CD4-positive, alpha-beta T cell (primary cell): ENCODE data around the gene APLN. TPM values are rescaled to one million over a fixed set of nuclear protein-coding genes. Genes with fewer than 3 reads are reported as not detected.

Experiments used
- ATAC-seq: fragments of 200-7000 bp; cut with Tn5 transposase; one replicate; pipeline ENCODE4 v1.10.0; 2022; ENCODE audit warnings: mild to moderate bottlenecking; ENCODE audit not compliant: poor library complexity
- CTCF ChIA-PET: fragments of 350-600 bp; sonication (Branson Sonifier 250); formaldehyde crosslinking; loops from one replicate; lab custom pipeline; 2021; ENCODE audit warnings: antibody characterized with exemption, inconsistent platforms; lab: Charles Lee
- POLR2A ChIA-PET: fragments of 350-600 bp; sonication (Branson Sonifier 250); formaldehyde crosslinking; loops from one replicate; lab custom pipeline; 2021; ENCODE audit warnings: antibody characterized with exemption, inconsistent platforms; lab: Charles Lee
- DNase-seq, 14 experiments: peaks; one replicate each; pipeline ENCODE4 v3.0.0-alpha.2; 2013 to 2020; ENCODE audit warnings: mixed read lengths in 2 of 14
- H3K27ac ChIP-seq, 2 donors: one replicate each; pipeline versions ENCODE4 v1.5.1 to v1.7.0; 2013; ENCODE audit warnings: low read length in 2 of 2, low read depth in 1 of 2, mild to moderate bottlenecking in 1 of 2
- H3K27me3 ChIP-seq, 2 experiments: 1 replicate in 1 of 2; 2 replicates in 1 of 2; pipeline versions ENCODE4 v1.6.1 to v1.7.0; 2013; ENCODE audit warnings: low read length in 2 of 2, control low read depth in 1 of 2, mild to moderate bottlenecking in 1 of 2, moderate library complexity in 1 of 2; ENCODE audit not compliant: insufficient read depth in 2 of 2, control insufficient read depth in 1 of 2
- H3K36me3 ChIP-seq: one replicate; pipeline ENCODE4 v1.6.1; 2013; ENCODE audit warnings: low read length, control low read depth; ENCODE audit not compliant: insufficient read depth
- H3K4me1 ChIP-seq: one replicate; pipeline ENCODE4 v1.6.1; 2013; ENCODE audit warnings: low read length, control low read depth; ENCODE audit not compliant: insufficient read depth
- H3K4me3 ChIP-seq: one replicate; pipeline ENCODE4 v1.5.1; 2013; ENCODE audit warnings: mild to moderate bottlenecking, low read length, moderate library complexity
- H3K9me3 ChIP-seq, 2 experiments: 1 replicate in 1 of 2; 2 replicates in 1 of 2; pipeline versions ENCODE4 v1.6.1 to v1.7.0; 2013; ENCODE audit warnings: low read length in 2 of 2, mild to moderate bottlenecking in 2 of 2, control low read depth in 1 of 2, moderate library complexity in 1 of 2; ENCODE audit not compliant: control insufficient read depth in 1 of 2, insufficient read depth in 1 of 2
- H3K27ac Mint-ChIP-seq: one replicate; pipeline ENCODE4 v1.8.0; 2020; ENCODE audit warnings: mixed read lengths
- H3K27me3 Mint-ChIP-seq: one replicate; pipeline ENCODE4 v1.8.0; 2021; ENCODE audit warnings: mixed read lengths
- H3K36me3 Mint-ChIP-seq: one replicate; pipeline ENCODE4 v1.8.0; 2021; ENCODE audit warnings: low read depth, mixed read lengths
- H3K4me1 Mint-ChIP-seq: one replicate; pipeline ENCODE4 v1.8.0; 2021; ENCODE audit warnings: low read depth, mixed read lengths
- H3K4me3 Mint-ChIP-seq: one replicate; pipeline ENCODE4 v1.8.0; 2020; ENCODE audit warnings: mild to moderate bottlenecking, mixed read lengths
- H3K9me3 Mint-ChIP-seq: one replicate; pipeline ENCODE4 v1.8.0; 2020; ENCODE audit warnings: mixed read lengths
- intact Hi-C, 2 experiments: fragments of 100-400 bp; cut with DNase I in 1 of 2; cut with micrococcal nuclease in 1 of 2; formaldehyde crosslinking; loops; one replicate each; pipeline versions ENCODE4 v1.15.1 to v1.9.0; 2023 to 2025; cut with DNase I, micrococcal nuclease
- total RNA-seq, 174 experiments: library from RNA in 2 of 174; stranded (reverse) in 2 of 174; gene quantifications; one replicate each; pipeline ENCODE4 v1.2.3 and lab custom pipeline; 2021 to 2026
- TF ChIP-seq, protein P1 (sequence below): fragments of 200-600 bp; IDR thresholded peaks from one replicate; pipeline ENCODE4 v1.8.0; 2022; ENCODE audit warnings: antibody characterized with exemption, mild to moderate bottlenecking

The APLN gene
- total RNA-seq, 2 experiments from 2014 or later = not detected

DNA sequence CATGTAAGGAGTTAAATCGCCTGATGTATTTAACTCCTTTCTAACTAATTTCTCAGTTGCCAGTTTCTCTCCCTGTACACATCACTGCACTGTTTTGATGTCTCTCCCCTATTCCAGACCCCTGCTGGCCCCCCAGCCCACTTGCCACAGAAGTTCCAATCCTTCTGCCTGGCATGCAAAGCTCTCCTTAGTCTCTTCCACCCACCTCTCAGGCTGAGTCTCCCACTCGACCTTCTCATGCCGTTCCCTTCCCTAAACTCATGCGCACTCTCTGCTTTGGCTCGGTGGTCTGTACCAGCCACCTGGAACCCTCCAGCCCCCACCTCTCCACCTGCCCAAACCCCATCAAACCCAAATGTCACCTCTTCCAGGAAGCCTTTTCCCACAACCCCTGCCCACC lies 56.9 kb downstream of the APLN start:
- no peaks in the 10 kb centered on the region for H3K4me1 ChIP-seq
- no peak overlapping the region for H3K27ac ChIP-seq
- POLR2A ChIA-PET = no interaction called here
- no peak overlapping the region for H3K4me3 ChIP-seq
- Mint-ChIP-seq H3K36me3 (no peaks in the 10 kb centered on the region), H3K27me3 (no peaks in the 10 kb centered on the region), H3K4me1 (peaks cover 13% of the 10 kb centered on the region), H3K4me3 (no peak overlapping the region), H3K9me3 (no peaks in the 10 kb centered on the region), H3K27ac (no peak overlapping the region)
- intact Hi-C loops = no loop called here
- no peaks in the 10 kb centered on the region for H3K27me3 ChIP-seq
- H3K36me3 ChIP-seq = no peaks in the 10 kb centered on the region
- no peaks in the 10 kb centered on the region for H3K9me3 ChIP-seq
- DNase-seq (no peak), ATAC-seq (no peak)
- CTCF ChIA-PET = no interaction called here
- TF ChIP-seq, protein P1, sequence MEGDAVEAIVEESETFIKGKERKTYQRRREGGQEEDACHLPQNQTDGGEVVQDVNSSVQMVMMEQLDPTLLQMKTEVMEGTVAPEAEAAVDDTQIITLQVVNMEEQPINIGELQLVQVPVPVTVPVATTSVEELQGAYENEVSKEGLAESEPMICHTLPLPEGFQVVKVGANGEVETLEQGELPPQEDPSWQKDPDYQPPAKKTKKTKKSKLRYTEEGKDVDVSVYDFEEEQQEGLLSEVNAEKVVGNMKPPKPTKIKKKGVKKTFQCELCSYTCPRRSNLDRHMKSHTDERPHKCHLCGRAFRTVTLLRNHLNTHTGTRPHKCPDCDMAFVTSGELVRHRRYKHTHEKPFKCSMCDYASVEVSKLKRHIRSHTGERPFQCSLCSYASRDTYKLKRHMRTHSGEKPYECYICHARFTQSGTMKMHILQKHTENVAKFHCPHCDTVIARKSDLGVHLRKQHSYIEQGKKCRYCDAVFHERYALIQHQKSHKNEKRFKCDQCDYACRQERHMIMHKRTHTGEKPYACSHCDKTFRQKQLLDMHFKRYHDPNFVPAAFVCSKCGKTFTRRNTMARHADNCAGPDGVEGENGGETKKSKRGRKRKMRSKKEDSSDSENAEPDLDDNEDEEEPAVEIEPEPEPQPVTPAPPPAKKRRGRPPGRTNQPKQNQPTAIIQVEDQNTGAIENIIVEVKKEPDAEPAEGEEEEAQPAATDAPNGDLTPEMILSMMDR = no peak

DNA sequence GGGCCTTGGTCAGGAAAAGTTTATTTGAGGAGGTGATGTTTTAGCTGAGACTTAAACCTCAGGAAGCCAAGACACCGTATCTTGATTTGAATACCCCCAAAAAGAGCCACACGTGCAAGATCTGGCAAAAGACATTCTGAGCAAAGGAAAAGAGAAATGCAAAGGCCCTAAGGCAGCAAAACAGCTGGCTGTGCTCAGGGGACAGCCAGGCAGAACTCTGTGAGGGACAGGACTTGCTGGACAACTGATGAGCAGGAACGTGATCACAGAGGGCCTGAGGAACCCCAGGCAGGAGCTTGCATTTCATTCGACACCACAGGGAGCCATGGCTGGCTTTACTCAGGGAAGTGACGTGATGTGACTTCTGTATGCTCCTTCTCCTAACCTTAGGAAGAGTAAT lies 58.7 kb downstream of the APLN start:
- Histone ChIP-seq H3K27me3 (no peaks in the 10 kb centered on the region), H3K9me3 (no peaks in the 10 kb centered on the region), H3K27ac (no peak overlapping the region), H3K4me3 (no peak overlapping the region), H3K36me3 (no peaks in the 10 kb centered on the region), H3K4me1 (no peaks in the 10 kb centered on the region)
- CTCF ChIA-PET = no interaction called here
- Mint-ChIP-seq H3K4me3 (no peak overlapping the region), H3K27me3 (no peaks in the 10 kb centered on the region), H3K4me1 (peaks cover 2% of the 10 kb centered on the region), H3K9me3 (no peaks in the 10 kb centered on the region), H3K36me3 (no peaks in the 10 kb centered on the region), H3K27ac (no peak overlapping the region)
- ATAC-seq (no peak), DNase-seq (no peak)
- TF ChIP-seq, protein P1 = no peak
- POLR2A ChIA-PET = no interaction called here
- intact Hi-C loops = no loop called here

Other genes starting within 250 kb of the APLN start
- gene SMARCA1, start 131.5 kb downstream of the APLN start, total RNA-seq = 1 to 10 TPM in 1 of 2 experiments, under 1 TPM in 1; 0.85 to 1.0 TPM
- gene OCRL, start 114.7 kb downstream of the APLN start, total RNA-seq = 1 to 10 TPM; 4.0 to 4.1 TPM
- under 1 TPM; 0.16 to 0.17 TPM for gene XPNPEP2, start 84.0 kb upstream of the APLN start, total RNA-seq
- 10 to 100 TPM; 69.0 to 70.8 TPM for gene SASH3, start 125.0 kb upstream of the APLN start, total RNA-seq
- 1 to 10 TPM; 3.0 to 4.1 TPM for gene ZDHHC9, start 188.9 kb upstream of the APLN start, total RNA-seq